ENCODE measurements around the gene CRHBP.
"Not testable (repeated sequence)": the region's sequence is repeated elsewhere in the genome, so short reads cannot be mapped to it uniquely, and the experiment has no call there.

CRHBP gene

GRCh38 chr5:76952795-76953536, at the start of gene CRHBP:
CRHBP (plus strand) TSS chr5:76953045; CDS start chr5:76953135, 90 bp downstream.
- DNase-seq = no peak

- DNase-seq = no peak
Measured at GRCh38 chr5:76908166-76908565, 44.7 kb upstream of the CRHBP start.

- not testable (repeated sequence) for DNase-seq
Measured at GRCh38 chr5:76910344-76910933, 42.4 kb upstream of the CRHBP start.

GRCh38 chr5:76914671-76915070, 38.2 kb upstream of the CRHBP start:
- not testable (repeated sequence) for DNase-seq

- no peak for DNase-seq
Measured at GRCh38 chr5:76918539-76918938, 34.3 kb upstream of the CRHBP start.

- no peak for DNase-seq
Measured at GRCh38 chr5:76920491-76920890, 32.4 kb upstream of the CRHBP start.

- no peak for DNase-seq
Measured at GRCh38 chr5:76926329-76927105, 26.3 kb upstream of the CRHBP start.

- DNase-seq = no peak
Measured at GRCh38 chr5:76927961-76928360, 24.9 kb upstream of the CRHBP start.

GRCh38 chr5:76930083-76930482, 22.8 kb upstream of the CRHBP start:
- DNase-seq = no peak

- DNase-seq = no peak
Measured at GRCh38 chr5:76938177-76938576, 14.7 kb upstream of the CRHBP start.

GRCh38 chr5:76941000-76941399, 11.8 kb upstream of the CRHBP start:
- no peak for DNase-seq

- DNase-seq = no peak
Measured at GRCh38 chr5:76941442-76941841, 11.4 kb upstream of the CRHBP start.

GRCh38 chr5:76942581-76942980, 10.3 kb upstream of the CRHBP start:
- DNase-seq = no peak

- no peak for DNase-seq
Measured at GRCh38 chr5:76943006-76943405, 9.8 kb upstream of the CRHBP start.

GRCh38 chr5:76944638-76945037, 8.2 kb upstream of the CRHBP start:
- no peak for DNase-seq

- not testable (repeated sequence) for DNase-seq
Measured at GRCh38 chr5:76945238-76945637, 7.6 kb upstream of the CRHBP start.

- DNase-seq = peak; percentile 15
Measured at GRCh38 chr5:76946090-76946489, 6.8 kb upstream of the CRHBP start.

- DNase-seq = no peak
Measured at GRCh38 chr5:76947082-76947503, 5.8 kb upstream of the CRHBP start.

- DNase-seq = no peak
Measured at GRCh38 chr5:76953551-76954382, 922 bp downstream of the CRHBP start.

- DNase-seq = no peak
Measured at GRCh38 chr5:76954383-76954763, 1.5 kb downstream of the CRHBP start.

- no peak for DNase-seq
Measured at GRCh38 chr5:76956033-76956432, 3.2 kb downstream of the CRHBP start.

GRCh38 chr5:76958991-76959767, 6.3 kb downstream of the CRHBP start:
- peak; percentile 71 for DNase-seq

All from inflammatory macrophage treated with lipopolysaccharide for 4 hours (primary cell).